Measurements from ENCODE around the gene DPP8. TPM values are rescaled to one million over a fixed set of nuclear protein-coding genes. Genes with fewer than 3 reads are reported as not detected.
"Not testable (repeated sequence)": the region's sequence is repeated elsewhere in the genome, so short reads cannot be mapped to it uniquely, and the experiment has no call there.

The DPP8 gene
- total and polyA plus RNA-seq, 2 experiments from 2014 or later: 21.7 to 33.5 TPM

DNA sequence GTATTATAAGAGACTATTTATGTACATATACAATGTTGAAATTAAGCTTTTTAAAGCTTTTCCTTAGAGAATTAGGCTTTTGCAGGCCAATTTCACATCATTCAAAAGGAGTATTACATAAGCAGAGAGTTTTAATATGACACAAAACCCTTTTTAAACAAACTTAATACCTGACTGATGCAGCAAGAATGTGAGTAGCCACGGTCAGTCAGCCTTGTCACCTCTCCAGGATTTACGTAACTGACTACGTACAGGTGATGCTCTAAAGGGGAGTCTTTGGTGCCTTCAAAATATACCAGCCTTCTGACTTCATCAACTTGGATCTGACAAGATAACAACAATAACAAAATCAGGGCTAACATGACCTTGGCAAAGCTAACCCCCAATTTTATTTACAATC is 50.6 kb downstream of the DPP8 start (continued):
- TF ChIP-seq ZNF331 (CRISPR knock-in tag; IDR thresholded peaks at IDR 0.05; ENCODE audit: low read depth): no peak
- TF ChIP-seq, protein P1, sequence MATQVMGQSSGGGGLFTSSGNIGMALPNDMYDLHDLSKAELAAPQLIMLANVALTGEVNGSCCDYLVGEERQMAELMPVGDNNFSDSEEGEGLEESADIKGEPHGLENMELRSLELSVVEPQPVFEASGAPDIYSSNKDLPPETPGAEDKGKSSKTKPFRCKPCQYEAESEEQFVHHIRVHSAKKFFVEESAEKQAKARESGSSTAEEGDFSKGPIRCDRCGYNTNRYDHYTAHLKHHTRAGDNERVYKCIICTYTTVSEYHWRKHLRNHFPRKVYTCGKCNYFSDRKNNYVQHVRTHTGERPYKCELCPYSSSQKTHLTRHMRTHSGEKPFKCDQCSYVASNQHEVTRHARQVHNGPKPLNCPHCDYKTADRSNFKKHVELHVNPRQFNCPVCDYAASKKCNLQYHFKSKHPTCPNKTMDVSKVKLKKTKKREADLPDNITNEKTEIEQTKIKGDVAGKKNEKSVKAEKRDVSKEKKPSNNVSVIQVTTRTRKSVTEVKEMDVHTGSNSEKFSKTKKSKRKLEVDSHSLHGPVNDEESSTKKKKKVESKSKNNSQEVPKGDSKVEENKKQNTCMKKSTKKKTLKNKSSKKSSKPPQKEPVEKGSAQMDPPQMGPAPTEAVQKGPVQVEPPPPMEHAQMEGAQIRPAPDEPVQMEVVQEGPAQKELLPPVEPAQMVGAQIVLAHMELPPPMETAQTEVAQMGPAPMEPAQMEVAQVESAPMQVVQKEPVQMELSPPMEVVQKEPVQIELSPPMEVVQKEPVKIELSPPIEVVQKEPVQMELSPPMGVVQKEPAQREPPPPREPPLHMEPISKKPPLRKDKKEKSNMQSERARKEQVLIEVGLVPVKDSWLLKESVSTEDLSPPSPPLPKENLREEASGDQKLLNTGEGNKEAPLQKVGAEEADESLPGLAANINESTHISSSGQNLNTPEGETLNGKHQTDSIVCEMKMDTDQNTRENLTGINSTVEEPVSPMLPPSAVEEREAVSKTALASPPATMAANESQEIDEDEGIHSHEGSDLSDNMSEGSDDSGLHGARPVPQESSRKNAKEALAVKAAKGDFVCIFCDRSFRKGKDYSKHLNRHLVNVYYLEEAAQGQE (IDR thresholded peaks at IDR 0.05; ENCODE audit: unreplicated experiment): no peak
- TF ChIP-seq CREB1 (CRISPR knock-in tag; IDR thresholded peaks at IDR 0.05; ENCODE audit: low read depth): no peak
- TF ChIP-seq STAT1 (IDR thresholded peaks at IDR 0.05; ENCODE audit: unreplicated experiment): no peak
- no peak for TF ChIP-seq EZH2 (IDR thresholded peaks at IDR 0.05; ENCODE audit: low read depth, unreplicated experiment)
- TF ChIP-seq, protein P2, sequence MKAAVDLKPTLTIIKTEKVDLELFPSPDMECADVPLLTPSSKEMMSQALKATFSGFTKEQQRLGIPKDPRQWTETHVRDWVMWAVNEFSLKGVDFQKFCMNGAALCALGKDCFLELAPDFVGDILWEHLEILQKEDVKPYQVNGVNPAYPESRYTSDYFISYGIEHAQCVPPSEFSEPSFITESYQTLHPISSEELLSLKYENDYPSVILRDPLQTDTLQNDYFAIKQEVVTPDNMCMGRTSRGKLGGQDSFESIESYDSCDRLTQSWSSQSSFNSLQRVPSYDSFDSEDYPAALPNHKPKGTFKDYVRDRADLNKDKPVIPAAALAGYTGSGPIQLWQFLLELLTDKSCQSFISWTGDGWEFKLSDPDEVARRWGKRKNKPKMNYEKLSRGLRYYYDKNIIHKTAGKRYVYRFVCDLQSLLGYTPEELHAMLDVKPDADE (IDR thresholded peaks at IDR 0.05): no peak
- no peak for TF ChIP-seq EZH2phosphoT487 (IDR thresholded peaks at IDR 0.05; ENCODE audit: unreplicated experiment)
- TF ChIP-seq POLR2AphosphoS5 (IDR thresholded peaks at IDR 0.05; ENCODE audit: low read depth): no peak

DNA sequence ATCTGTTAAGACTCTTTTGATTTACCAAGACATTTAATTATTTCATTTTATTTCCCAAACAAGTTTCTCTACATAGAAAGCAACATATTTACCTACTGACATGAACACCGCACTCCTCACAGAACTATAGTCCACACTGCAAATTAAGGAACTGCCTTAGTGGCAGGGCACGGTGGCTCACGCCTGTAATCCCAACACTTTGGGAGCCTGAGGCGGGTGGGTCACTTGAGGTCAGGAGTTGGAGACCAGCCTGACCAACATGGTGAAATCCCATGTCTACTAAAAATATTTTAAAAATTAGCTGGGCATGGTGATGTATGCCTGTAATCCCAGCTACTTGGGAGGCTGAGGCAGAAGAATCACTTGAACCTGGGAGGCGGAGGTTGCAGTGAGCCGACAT is 54.4 kb downstream of the DPP8 start:
- not testable (repeated sequence) for H3K27me3 ChIP-seq (ENCODE audit: insufficient read depth); H3K27ac ChIP-seq (ENCODE audit: low read depth); H3K27me3 Mint-ChIP-seq (ENCODE audit: insufficient read depth, low read depth, poor library complexity); H3K4me3 ChIP-seq; H3K4me2 ChIP-seq; H3K4me1 Mint-ChIP-seq; H3K4me3 Mint-ChIP-seq; H3K4me1 ChIP-seq (ENCODE audit: insufficient read depth); H3K27ac Mint-ChIP-seq; H3K79me2 ChIP-seq (replicated peaks; ENCODE audit: insufficient read depth); ATAC-seq; H3K9me3 Mint-ChIP-seq; DNase-seq (ENCODE audit: low spot score); H3F3A ChIP-seq (replicated peaks; ENCODE audit: low read depth); H2AFZ ChIP-seq; H3K9me2 ChIP-seq (ENCODE audit: insufficient read depth)
- Histone ChIP-seq H3K36me3 (ENCODE audit: insufficient read depth) (peaks cover 50% of the 10 kb centered on the region), H4K20me1 (replicated peaks; ENCODE audit: insufficient read depth) (peaks cover 26% of the 10 kb centered on the region)
- H3K36me3 Mint-ChIP-seq (ENCODE audit: low read depth): peaks cover 54% of the 10 kb centered on the region

DNA sequence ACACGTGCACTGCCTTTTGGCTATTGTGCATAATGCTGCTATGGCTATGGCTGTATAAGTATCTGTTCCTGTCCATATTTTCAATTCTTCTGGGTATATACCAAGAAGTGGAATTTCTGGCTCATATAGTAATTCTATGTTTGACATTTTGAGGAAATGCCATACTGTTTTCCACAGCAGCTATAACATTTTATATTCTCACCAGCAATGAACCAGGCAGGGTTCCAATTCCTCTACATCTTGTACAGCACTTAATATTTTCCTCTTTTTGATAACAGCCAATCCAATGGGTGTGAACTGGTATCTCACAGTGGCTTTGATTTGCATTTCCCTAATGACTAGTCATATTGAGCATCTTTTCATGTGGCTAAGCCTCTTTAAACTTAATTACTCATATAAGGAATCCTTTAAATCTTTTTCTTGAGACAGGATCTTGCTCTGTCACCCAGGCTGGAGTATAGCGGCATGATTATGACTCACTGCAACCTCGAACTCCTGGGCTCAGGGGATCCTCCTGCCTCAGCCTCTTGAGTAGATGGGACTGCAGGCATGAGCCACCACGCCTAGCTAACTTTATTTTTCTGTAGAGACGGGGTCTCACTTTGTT is 56.6 kb downstream of the DPP8 start:
- H3K27ac Mint-ChIP-seq: no peak overlapping the region
- no peak for ATAC-seq
- TF ChIP-seq NANOG (IDR thresholded peaks at IDR 0.05; ENCODE audit: borderline replicate concordance) (no peak), ZNF331 (CRISPR knock-in tag; IDR thresholded peaks at IDR 0.05; ENCODE audit: low read depth) (no peak), JUNB (IDR thresholded peaks at IDR 0.05; ENCODE audit: unreplicated experiment) (no peak), POLR2AphosphoS5 (IDR thresholded peaks at IDR 0.05; ENCODE audit: low read depth) (no peak), EZH2phosphoT487 (IDR thresholded peaks at IDR 0.05; ENCODE audit: unreplicated experiment) (no peak)
- TF ChIP-seq, protein P2 (IDR thresholded peaks at IDR 0.05): no peak

More for the DNA sequence above, 56.6 kb downstream of the DPP8 start:
- H3K36me3 Mint-ChIP-seq (ENCODE audit: low read depth): peaks cover 57% of the 10 kb centered on the region
- H3K4me2 ChIP-seq: no peak overlapping the region
- H3K4me3 ChIP-seq: no peak overlapping the region
- H3K9me2 ChIP-seq (ENCODE audit: insufficient read depth): no peaks in the 10 kb centered on the region
- peaks cover 8% of the 10 kb centered on the region for H3F3A ChIP-seq (replicated peaks; ENCODE audit: low read depth)
- DNase-seq (ENCODE audit: low spot score): no peak
- H3K4me1 ChIP-seq (ENCODE audit: insufficient read depth): no peaks in the 10 kb centered on the region
- no peaks in the 10 kb centered on the region for H3K4me1 Mint-ChIP-seq
- peaks cover 5% of the 10 kb centered on the region for H3K27me3 Mint-ChIP-seq (ENCODE audit: insufficient read depth, low read depth, poor library complexity)
- H3K27me3 ChIP-seq (ENCODE audit: insufficient read depth): no peaks in the 10 kb centered on the region
- H3K9me3 Mint-ChIP-seq: no peaks in the 10 kb centered on the region
- H4K20me1 ChIP-seq (replicated peaks; ENCODE audit: insufficient read depth): peaks cover 21% of the 10 kb centered on the region
- no peak overlapping the region for H2AFZ ChIP-seq
- H3K4me3 Mint-ChIP-seq: no peak overlapping the region
- peaks cover 37% of the 10 kb centered on the region for H3K36me3 ChIP-seq (ENCODE audit: insufficient read depth)
- H3K79me2 ChIP-seq (replicated peaks; ENCODE audit: insufficient read depth): no peaks in the 10 kb centered on the region
- no peak overlapping the region for H3K27ac ChIP-seq (ENCODE audit: low read depth)
